ENCODE data around the gene GRIP1. TPM values are rescaled to one million over a fixed set of nuclear protein-coding genes. Genes with fewer than 3 reads are reported as not detected.

GRIP1 gene
- total RNA-seq, 4 donors from 2014 or later = 0.18 to 2.1 (median 0.34) TPM

GRCh38 chr12:66297923-66298322 is 381.0 kb downstream of the GRIP1 start:
- no peak for DNase-seq
- intact Hi-C loops (cut with DNase I; ENCODE audit: low total_unique reads) = no loop called here
- in situ Hi-C loops (cut with MboI; ENCODE audit: low sequenced_read_pairs in 4 of 4) = no loop called here
- TF ChIP-seq CTCF (IDR thresholded peaks at IDR 0.05 in 4 of 5, conservative IDR thresholded peaks at IDR 0.05 in 1 of 5) (no peak), POLR2A (IDR thresholded peaks at IDR 0.05) (no peak)
- H3K27me3 ChIP-seq = no peaks in the 10 kb centered on the region
- no peak overlapping the region for H3K27ac ChIP-seq
- H3K9me3 ChIP-seq = no peaks in the 10 kb centered on the region
- no peak for ATAC-seq
- no peak overlapping the region for H3K4me3 ChIP-seq
- peaks cover 8 to 9% of the 10 kb centered on the region in 2 donors for H3K4me1 ChIP-seq
- no peaks in the 10 kb centered on the region for H3K36me3 ChIP-seq
